ENCODE results near the gene DRAM2. TPM values are rescaled to one million over a fixed set of nuclear protein-coding genes. Genes with fewer than 3 reads are reported as not detected.

The DRAM2 gene
- total RNA-seq, 1 donor from 2014 or later: 39.7 TPM

DNA sequence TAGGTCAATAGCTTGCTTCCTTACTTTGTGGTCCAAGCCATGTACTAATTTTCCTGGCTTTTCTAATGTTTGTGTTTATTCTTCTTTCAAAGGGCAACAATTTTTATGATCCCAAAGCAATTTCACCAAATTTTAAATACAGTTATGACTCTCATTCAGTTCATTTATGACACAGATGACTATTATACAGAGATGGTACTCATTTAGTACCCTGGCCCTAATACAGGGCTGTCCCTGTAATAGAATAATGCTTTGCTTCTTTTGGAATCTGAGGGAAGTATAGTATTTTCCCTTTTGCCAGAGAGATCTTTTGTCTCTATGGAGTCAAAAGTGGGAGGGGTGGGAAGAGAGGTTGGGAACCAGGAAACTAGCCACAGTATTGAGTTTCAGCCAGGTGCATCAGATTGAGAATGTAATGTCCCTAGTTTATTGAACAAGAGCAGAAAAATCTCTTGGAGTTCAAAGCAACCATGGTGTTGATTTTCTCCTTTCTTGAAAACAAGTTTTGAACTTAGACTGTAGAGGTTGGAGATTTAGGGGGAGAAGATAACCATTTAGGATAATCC is 40.2 kb upstream of the DRAM2 start:
- peaks cover under 1% of the 10 kb centered on the region for H3K36me3 Mint-ChIP-seq (ENCODE audit: unreplicated experiment)
- no peaks in the 10 kb centered on the region for H3K27me3 Mint-ChIP-seq (ENCODE audit: unreplicated experiment)
- H3K4me3 Mint-ChIP-seq (ENCODE audit: unreplicated experiment): no peak overlapping the region
- H3K9me3 Mint-ChIP-seq (ENCODE audit: unreplicated experiment): no peaks in the 10 kb centered on the region
- no peaks in the 10 kb centered on the region for H3K4me1 Mint-ChIP-seq (ENCODE audit: low read depth, unreplicated experiment)
- DNase-seq: no peak
- TF ChIP-seq, protein P1, sequence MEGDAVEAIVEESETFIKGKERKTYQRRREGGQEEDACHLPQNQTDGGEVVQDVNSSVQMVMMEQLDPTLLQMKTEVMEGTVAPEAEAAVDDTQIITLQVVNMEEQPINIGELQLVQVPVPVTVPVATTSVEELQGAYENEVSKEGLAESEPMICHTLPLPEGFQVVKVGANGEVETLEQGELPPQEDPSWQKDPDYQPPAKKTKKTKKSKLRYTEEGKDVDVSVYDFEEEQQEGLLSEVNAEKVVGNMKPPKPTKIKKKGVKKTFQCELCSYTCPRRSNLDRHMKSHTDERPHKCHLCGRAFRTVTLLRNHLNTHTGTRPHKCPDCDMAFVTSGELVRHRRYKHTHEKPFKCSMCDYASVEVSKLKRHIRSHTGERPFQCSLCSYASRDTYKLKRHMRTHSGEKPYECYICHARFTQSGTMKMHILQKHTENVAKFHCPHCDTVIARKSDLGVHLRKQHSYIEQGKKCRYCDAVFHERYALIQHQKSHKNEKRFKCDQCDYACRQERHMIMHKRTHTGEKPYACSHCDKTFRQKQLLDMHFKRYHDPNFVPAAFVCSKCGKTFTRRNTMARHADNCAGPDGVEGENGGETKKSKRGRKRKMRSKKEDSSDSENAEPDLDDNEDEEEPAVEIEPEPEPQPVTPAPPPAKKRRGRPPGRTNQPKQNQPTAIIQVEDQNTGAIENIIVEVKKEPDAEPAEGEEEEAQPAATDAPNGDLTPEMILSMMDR (IDR thresholded peaks at IDR 0.05; ENCODE audit: partially characterized antibody, unreplicated experiment): no peak
- no peak overlapping the region for H3K27ac Mint-ChIP-seq (ENCODE audit: unreplicated experiment)

DNA sequence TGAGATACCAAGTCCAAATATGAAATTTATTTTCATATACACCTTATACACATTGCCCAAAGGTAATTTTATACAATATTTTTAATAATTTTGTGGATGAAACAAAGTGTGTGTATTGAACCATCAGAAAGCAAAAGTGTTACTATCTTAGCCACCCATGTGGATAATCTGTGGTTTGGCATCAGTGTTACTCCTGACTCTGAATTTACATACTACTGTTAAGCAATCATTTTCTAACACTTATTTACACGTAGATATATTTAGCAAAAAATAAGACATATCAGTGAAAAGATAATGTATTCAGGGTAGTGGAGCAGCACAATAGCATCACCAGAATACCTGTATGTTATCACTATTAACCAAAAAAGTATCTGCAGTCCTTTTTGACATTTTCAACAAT is 36.8 kb upstream of the DRAM2 start:
- no peak for DNase-seq
- TF ChIP-seq, protein P1 (IDR thresholded peaks at IDR 0.05; ENCODE audit: partially characterized antibody, unreplicated experiment): no peak
- no peaks in the 10 kb centered on the region for H3K36me3 Mint-ChIP-seq (ENCODE audit: unreplicated experiment)
- no peaks in the 10 kb centered on the region for H3K4me1 Mint-ChIP-seq (ENCODE audit: low read depth, unreplicated experiment)
- H3K27me3 Mint-ChIP-seq (ENCODE audit: unreplicated experiment): peaks cover 2% of the 10 kb centered on the region
- H3K9me3 Mint-ChIP-seq (ENCODE audit: unreplicated experiment): no peaks in the 10 kb centered on the region
- H3K27ac Mint-ChIP-seq (ENCODE audit: unreplicated experiment): no peak overlapping the region
- H3K4me3 Mint-ChIP-seq (ENCODE audit: unreplicated experiment): no peak overlapping the region

DNA sequence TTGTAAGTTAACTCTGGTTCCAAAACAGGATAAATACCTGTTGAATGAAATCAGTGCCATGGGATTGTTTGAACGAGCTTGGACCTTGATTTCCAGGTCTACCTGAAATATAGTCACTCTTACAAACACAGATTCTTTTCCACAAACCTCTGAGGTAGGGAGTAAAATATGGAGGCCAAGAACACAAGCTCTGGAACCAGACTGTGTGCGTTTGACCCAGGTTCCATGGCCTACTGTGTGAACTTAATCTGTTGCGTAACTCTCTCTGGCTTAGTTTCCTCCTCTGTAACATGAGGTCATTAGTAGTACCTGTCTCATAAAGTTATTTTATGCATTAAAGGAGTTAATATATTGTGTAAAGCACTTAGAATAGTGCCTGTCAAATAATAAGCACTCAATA is 35.5 kb upstream of the DRAM2 start:
- TF ChIP-seq, protein P1 (IDR thresholded peaks at IDR 0.05; ENCODE audit: partially characterized antibody, unreplicated experiment): no peak
- peaks cover 2% of the 10 kb centered on the region for H3K27me3 Mint-ChIP-seq (ENCODE audit: unreplicated experiment)
- no peaks in the 10 kb centered on the region for H3K9me3 Mint-ChIP-seq (ENCODE audit: unreplicated experiment)
- H3K27ac Mint-ChIP-seq (ENCODE audit: unreplicated experiment): no peak overlapping the region
- no peak for DNase-seq
- H3K36me3 Mint-ChIP-seq (ENCODE audit: unreplicated experiment): no peaks in the 10 kb centered on the region
- H3K4me1 Mint-ChIP-seq (ENCODE audit: low read depth, unreplicated experiment): no peaks in the 10 kb centered on the region
- no peak overlapping the region for H3K4me3 Mint-ChIP-seq (ENCODE audit: unreplicated experiment)

DNA sequence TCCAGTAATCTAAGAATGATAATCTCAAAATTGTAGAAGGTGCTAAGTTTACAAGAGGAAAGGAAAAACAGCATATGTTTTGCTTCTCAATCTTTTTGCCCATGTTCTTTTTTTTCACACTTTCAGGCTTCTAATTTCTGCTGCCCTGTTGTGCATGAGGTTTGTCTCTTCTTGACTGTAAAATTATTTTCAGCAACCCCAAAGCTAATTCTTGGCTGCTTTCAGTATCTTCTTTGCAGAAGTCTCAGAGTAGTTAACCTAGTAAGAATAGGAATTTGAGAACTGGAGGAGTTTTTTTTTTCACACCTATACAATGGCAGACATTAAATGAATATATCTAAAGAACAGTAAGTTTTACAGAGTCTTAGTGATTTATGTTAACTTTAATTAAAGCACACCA is 34.2 kb upstream of the DRAM2 start:
- no peaks in the 10 kb centered on the region for H3K4me1 Mint-ChIP-seq (ENCODE audit: low read depth, unreplicated experiment)
- TF ChIP-seq, protein P1 (IDR thresholded peaks at IDR 0.05; ENCODE audit: partially characterized antibody, unreplicated experiment): no peak
- peaks cover 2% of the 10 kb centered on the region for H3K27me3 Mint-ChIP-seq (ENCODE audit: unreplicated experiment)
- no peak for DNase-seq
- H3K9me3 Mint-ChIP-seq (ENCODE audit: unreplicated experiment): no peaks in the 10 kb centered on the region
- no peak overlapping the region for H3K4me3 Mint-ChIP-seq (ENCODE audit: unreplicated experiment)
- H3K36me3 Mint-ChIP-seq (ENCODE audit: unreplicated experiment): no peaks in the 10 kb centered on the region
- no peak overlapping the region for H3K27ac Mint-ChIP-seq (ENCODE audit: unreplicated experiment)

DNA sequence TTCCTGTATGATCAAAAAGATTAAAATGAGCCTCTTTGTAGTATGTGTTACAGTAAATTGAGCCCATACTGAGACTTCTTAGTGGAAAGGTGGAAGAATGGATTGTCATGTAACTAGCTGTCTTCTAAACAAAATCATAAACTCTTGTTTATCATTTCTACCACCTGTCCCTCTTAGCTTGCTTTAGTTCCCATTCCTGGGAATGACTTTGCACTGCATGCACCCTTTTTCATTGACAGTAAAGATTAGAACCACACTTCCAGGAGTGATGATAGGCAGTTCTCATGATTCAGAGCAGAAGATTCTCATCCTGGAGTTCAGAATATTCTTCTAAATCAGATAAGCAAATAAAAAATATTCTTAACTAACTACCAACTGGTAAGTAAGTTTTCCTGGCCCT is 32.6 kb upstream of the DRAM2 start:
- no peak for DNase-seq
- Mint-ChIP-seq H3K4me3 (ENCODE audit: unreplicated experiment) (no peak overlapping the region), H3K27me3 (ENCODE audit: unreplicated experiment) (peaks cover 2% of the 10 kb centered on the region), H3K27ac (ENCODE audit: unreplicated experiment) (no peak overlapping the region), H3K36me3 (ENCODE audit: unreplicated experiment) (no peaks in the 10 kb centered on the region), H3K4me1 (ENCODE audit: low read depth, unreplicated experiment) (no peaks in the 10 kb centered on the region), H3K9me3 (ENCODE audit: unreplicated experiment) (no peaks in the 10 kb centered on the region)
- TF ChIP-seq, protein P1 (IDR thresholded peaks at IDR 0.05; ENCODE audit: partially characterized antibody, unreplicated experiment): no peak

Data from glutamatergic neuron (in vitro differentiated cells).